NCI-H187 treated with DMSO at 0.1 percent for 48 hours (cell line): ENCODE measurements around the gene UQCR11.
A peak's percentile ranks its signal among the peaks of the same experiment; 100 is the strongest.
"Not testable (repeated sequence)": the region's sequence is repeated elsewhere in the genome, so short reads cannot be mapped to it uniquely, and the experiment has no call there.

Experiments used
- DNase-seq: peaks from one replicate; lab custom pipeline; 2025; lab: John Stamatoyannopoulos, UW

UQCR11 gene

GRCh38 chr19:1605236-1606137, at the start of gene UQCR11:
Gene UQCR11 (minus strand): TSS chr19:1605462. CDS start chr19:1605409, 53 bp downstream.
- DNase-seq, result peak; percentile 92

- no peak for DNase-seq
Observed at GRCh38 chr19:1654178-1654792, 49.0 kb upstream of the UQCR11 start.

GRCh38 chr19:1653300-1653628, 48.0 kb upstream of the UQCR11 start:
- DNase-seq, result no peak

- DNase-seq, result peak; percentile 89
Observed at GRCh38 chr19:1652471-1653299, 47.4 kb upstream of the UQCR11 start, which contains the start of gene TCF3. Gene TCF3 (minus strand): TSS chr19:1652615. CDS start chr19:1650248, 2,367 bp downstream.

GRCh38 chr19:1651568-1652291, 46.5 kb upstream of the UQCR11 start:
- no peak for DNase-seq

GRCh38 chr19:1650650-1651567, 45.6 kb upstream of the UQCR11 start:
- DNase-seq, result no peak

GRCh38 chr19:1649706-1650649, 44.7 kb upstream of the UQCR11 start:
- no peak for DNase-seq

- DNase-seq, result no peak
Observed at GRCh38 chr19:1648920-1649541, 43.8 kb upstream of the UQCR11 start.

GRCh38 chr19:1648459-1648849, 43.2 kb upstream of the UQCR11 start:
- no peak for DNase-seq

- DNase-seq, result no peak
Observed at GRCh38 chr19:1647501-1648458, 42.5 kb upstream of the UQCR11 start.

- DNase-seq, result no peak
Observed at GRCh38 chr19:1646659-1647453, 41.6 kb upstream of the UQCR11 start.

- DNase-seq, result no peak
Observed at GRCh38 chr19:1646149-1646548, 40.9 kb upstream of the UQCR11 start.

- no peak for DNase-seq
Observed at GRCh38 chr19:1645299-1645698, 40.0 kb upstream of the UQCR11 start.

- no peak for DNase-seq
Observed at GRCh38 chr19:1644070-1644469, 38.8 kb upstream of the UQCR11 start.

GRCh38 chr19:1640893-1641448, 35.7 kb upstream of the UQCR11 start:
- DNase-seq, result not testable (repeated sequence)

GRCh38 chr19:1636325-1637236, 31.3 kb upstream of the UQCR11 start:
- DNase-seq, result no peak
